Measurements from ENCODE around the gene DYNLT5.
"Not testable (repeated sequence)": the region's sequence is repeated elsewhere in the genome, so short reads cannot be mapped to it uniquely, and the experiment has no call there.

The DYNLT5 gene

DNA sequence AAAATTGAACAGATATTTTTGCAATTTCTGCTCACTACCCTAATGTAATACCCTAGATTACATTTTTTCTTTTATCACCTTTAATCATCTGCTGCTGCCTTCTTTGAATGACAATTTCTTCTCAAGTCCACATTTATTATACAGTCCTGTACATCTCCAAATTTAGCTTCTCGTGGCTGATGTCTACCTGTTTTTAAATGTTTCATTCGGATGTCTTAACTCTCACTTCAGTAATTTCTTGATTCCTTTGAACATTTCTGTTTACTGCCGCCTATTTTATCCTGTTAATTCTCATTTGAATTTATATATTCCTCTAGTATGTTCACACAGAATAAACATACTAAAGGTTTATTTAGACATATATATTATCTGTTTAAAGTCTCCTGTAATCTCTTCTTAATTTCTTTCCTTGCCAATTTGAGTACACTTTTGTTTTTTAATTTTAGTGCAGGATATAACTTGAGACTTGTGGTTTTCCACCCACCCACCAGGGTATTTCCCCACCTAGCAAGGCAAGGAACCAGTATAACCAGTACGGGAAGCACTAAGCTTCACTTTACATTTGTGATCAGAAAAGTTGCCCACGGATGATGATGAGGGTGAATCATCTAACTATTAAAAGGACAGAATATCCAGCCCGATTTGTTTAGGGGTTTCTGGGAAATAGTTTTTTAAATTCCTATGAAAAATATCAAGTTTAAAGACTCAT, 36.1 kb downstream of the DYNLT5 start:
- DNase-seq (ENCODE audit: low spot score), result no peak

GRCh38 chr1:66791621-66792610, 39.7 kb downstream of the DYNLT5 start:
- no peak for DNase-seq (ENCODE audit: low spot score)

- DNase-seq (ENCODE audit: low spot score), result not testable (repeated sequence)
These were observed 43.6 kb downstream of the DYNLT5 start for GRCh38 chr1:66795839-66796238.

DNA sequence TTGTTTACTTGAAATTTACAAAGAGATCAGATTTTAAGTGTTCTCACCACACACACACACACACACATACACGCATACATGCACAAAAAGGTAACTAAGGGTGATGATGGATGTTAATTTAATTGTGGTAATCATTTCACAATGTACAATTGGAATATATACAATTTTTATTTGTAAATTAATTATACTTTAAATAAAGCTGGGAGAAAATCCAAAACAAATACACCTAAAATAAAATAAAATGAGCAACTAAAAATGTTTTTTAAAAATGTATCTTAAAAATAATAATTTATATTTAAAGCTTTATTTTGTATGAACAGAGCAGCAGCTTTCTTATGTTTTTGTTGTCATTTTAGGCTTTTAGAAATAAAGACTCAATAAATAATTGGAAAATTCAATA, 57.0 kb downstream of the DYNLT5 start:
- no peak for DNase-seq (ENCODE audit: low spot score)

DNA sequence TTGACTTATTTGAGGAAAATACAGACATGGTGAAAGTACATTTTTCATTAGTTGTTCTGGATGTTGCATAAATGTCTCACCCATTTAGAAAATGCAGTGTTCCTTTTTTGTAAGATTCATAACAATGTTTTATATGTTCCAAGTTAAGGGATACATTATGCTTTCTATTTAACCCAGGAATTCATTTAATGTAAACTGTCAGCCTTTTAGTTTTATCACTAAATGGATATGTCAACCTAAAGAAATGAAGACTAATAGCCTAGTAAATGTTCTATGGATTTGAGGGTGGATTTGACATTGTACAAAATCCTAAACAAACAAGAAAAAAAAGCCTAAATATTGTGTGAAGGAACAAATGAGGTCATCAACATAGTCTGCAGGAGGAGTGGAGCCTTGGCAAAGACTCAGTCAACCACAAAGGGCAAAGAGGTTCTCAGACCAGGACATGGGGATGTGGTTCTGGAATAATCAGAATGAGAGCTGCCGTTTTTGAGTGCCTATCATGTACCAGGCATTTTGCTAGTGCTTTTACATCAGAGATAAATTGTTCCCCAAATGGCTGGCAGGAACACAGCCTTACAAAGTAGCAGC, 57.6 kb downstream of the DYNLT5 start:
- peak; percentile 12 for DNase-seq (ENCODE audit: low spot score)

GRCh38 chr1:66824771-66825170, 72.5 kb downstream of the DYNLT5 start:
- no peak for DNase-seq (ENCODE audit: low spot score)

Data from AG08395 (cell line).